Measurements from ENCODE around the gene LHX2. TPM values are rescaled to one million over a fixed set of nuclear protein-coding genes. Genes with fewer than 3 reads are reported as not detected.
"Not testable (repeated sequence)": the region's sequence is repeated elsewhere in the genome, so short reads cannot be mapped to it uniquely, and the experiment has no call there.

LHX2 gene
- total RNA-seq, 2 donors from 2014 or later, result not detected

DNA sequence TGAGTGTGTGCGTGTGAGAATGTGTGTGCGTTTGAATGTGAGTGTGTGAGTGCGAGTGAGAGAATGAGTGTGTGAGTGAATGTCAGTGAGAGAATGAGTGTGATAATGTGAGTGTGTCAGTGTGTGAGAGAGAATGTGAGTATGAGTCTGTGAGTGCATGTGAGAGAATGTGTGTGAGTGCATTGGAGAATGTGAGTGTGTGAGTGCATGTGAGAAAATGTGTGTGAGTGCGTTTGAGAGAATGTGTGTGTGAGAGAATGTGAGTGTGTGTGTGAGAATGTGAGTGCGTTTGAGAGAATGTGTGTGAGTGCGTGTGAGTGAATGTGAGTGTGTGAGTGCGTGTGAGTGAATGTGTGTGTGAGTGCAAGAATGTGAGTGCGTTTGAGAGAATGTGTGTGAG is 39.0 kb upstream of the LHX2 start:
- Histone ChIP-seq H3K9me3 (no peaks in the 10 kb centered on the region), H3K36me3 (no peaks in the 10 kb centered on the region), H3K4me1 (ENCODE audit: control insufficient read depth in 1 of 2, low read depth in 2 of 2) (no peaks in the 10 kb centered on the region), H3K4me3 (no peak overlapping the region), H3K27me3 (replicated peaks; ENCODE audit: insufficient read depth) (no peaks in the 10 kb centered on the region), H3K27ac (no peak overlapping the region)
- DNase-seq (ENCODE audit: low spot score), result no peak
- ATAC-seq (ENCODE audit: insufficient number of reproducible peaks, low FRiP score, low read depth), result no peak
- TF ChIP-seq, protein P1, sequence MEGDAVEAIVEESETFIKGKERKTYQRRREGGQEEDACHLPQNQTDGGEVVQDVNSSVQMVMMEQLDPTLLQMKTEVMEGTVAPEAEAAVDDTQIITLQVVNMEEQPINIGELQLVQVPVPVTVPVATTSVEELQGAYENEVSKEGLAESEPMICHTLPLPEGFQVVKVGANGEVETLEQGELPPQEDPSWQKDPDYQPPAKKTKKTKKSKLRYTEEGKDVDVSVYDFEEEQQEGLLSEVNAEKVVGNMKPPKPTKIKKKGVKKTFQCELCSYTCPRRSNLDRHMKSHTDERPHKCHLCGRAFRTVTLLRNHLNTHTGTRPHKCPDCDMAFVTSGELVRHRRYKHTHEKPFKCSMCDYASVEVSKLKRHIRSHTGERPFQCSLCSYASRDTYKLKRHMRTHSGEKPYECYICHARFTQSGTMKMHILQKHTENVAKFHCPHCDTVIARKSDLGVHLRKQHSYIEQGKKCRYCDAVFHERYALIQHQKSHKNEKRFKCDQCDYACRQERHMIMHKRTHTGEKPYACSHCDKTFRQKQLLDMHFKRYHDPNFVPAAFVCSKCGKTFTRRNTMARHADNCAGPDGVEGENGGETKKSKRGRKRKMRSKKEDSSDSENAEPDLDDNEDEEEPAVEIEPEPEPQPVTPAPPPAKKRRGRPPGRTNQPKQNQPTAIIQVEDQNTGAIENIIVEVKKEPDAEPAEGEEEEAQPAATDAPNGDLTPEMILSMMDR (IDR thresholded peaks at IDR 0.05), result no peak

DNA sequence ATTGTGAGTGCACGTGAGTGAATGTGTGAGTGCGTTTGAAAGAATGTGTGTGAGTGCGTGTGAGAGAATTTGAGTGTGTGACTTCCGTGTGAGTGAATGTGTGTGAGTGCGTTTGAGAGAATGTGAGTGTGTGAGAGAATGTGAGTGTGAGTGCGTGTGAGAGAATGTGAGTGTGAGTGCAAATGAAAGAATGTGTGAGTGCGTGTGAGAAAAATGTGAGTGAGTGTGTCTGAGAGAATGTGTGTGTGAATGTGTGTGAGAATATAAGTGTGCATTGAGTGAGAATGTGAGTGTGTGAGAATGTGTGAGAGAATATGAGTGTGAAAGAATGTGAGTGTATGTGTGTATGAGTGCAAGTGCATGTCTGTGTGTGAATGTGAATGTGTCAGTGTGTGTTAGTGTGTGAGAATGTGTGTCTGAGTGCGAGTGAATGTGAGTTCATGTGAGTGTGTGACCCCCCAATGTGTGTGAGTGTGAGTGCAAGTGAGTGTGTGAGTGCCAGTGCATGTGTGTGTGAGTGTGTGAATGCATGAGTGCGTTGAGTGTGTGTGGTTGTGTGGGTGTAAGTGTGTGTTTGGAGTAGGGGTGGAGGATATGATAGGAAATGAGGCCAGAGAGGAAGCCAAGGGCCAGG is 37.9 kb upstream of the LHX2 start:
- no peaks in the 10 kb centered on the region for H3K27me3 ChIP-seq (replicated peaks; ENCODE audit: insufficient read depth)
- H3K9me3 ChIP-seq, result no peaks in the 10 kb centered on the region
- ATAC-seq (ENCODE audit: insufficient number of reproducible peaks, low FRiP score, low read depth) (no peak), DNase-seq (ENCODE audit: low spot score) (no peak)
- H3K27ac ChIP-seq, result no peak overlapping the region
- TF ChIP-seq, protein P1 (IDR thresholded peaks at IDR 0.05), result no peak
- H3K4me3 ChIP-seq, result no peak overlapping the region
- no peaks in the 10 kb centered on the region for H3K36me3 ChIP-seq
- H3K4me1 ChIP-seq (ENCODE audit: control insufficient read depth in 1 of 2, low read depth in 2 of 2), result no peaks in the 10 kb centered on the region

DNA sequence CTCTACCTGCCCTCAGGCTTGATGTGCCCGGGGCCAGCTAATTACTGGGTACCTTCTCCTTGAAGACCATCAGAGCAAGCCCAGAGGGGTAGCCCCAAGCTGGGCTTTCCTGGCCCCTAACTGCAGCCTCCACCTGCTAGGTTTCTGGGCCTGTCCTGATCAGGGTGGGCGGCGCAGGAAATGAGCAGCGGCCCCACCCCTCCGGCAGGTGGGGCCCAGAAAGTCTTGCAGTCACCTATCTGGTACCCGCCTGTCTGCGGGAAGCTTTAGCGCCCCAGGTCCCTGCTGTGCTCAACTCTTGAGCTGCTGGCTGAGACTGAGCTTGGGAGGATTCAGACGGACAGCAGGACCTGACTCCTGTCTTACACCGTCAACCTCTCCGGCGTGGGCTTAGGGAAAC is 37.1 kb upstream of the LHX2 start:
- H3K27ac ChIP-seq, result no peak overlapping the region
- ATAC-seq (ENCODE audit: insufficient number of reproducible peaks, low FRiP score, low read depth), result no peak
- no peak overlapping the region for H3K4me3 ChIP-seq
- H3K27me3 ChIP-seq (replicated peaks; ENCODE audit: insufficient read depth), result no peaks in the 10 kb centered on the region
- H3K9me3 ChIP-seq, result no peaks in the 10 kb centered on the region
- no peak for DNase-seq (ENCODE audit: low spot score)
- H3K4me1 ChIP-seq (ENCODE audit: control insufficient read depth in 1 of 2, low read depth in 2 of 2), result no peaks in the 10 kb centered on the region
- no peaks in the 10 kb centered on the region for H3K36me3 ChIP-seq
- TF ChIP-seq, protein P1 (IDR thresholded peaks at IDR 0.05), result no peak

DNA sequence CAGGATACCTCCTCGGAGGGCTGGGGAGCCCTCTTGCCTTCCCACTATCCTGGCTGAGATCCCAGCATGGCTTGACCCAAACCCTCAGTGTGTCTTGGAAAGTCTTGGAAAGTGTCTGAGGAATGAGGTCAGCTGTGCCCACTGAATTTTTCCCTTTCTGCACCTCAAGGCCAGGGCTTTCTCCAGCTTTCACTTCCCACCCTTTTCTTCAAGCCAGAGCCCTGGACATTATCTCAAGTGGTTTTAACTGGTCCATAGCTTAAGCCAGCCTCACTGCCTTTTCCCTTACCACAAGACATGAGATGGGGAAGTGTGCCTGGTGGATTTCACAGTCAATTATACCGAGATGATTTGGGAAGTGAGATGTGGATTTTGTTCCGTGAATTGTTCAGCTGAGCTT is 35.7 kb upstream of the LHX2 start:
- Histone ChIP-seq H3K27ac (no peak overlapping the region), H3K36me3 (no peaks in the 10 kb centered on the region), H3K9me3 (no peaks in the 10 kb centered on the region), H3K4me3 (no peak overlapping the region), H3K27me3 (replicated peaks; ENCODE audit: insufficient read depth) (no peaks in the 10 kb centered on the region), H3K4me1 (ENCODE audit: control insufficient read depth in 1 of 2, low read depth in 2 of 2) (no peaks in the 10 kb centered on the region)
- ATAC-seq (ENCODE audit: insufficient number of reproducible peaks, low FRiP score, low read depth), result no peak
- no peak for DNase-seq (ENCODE audit: low spot score)
- TF ChIP-seq, protein P1 (IDR thresholded peaks at IDR 0.05), result no peak

DNA sequence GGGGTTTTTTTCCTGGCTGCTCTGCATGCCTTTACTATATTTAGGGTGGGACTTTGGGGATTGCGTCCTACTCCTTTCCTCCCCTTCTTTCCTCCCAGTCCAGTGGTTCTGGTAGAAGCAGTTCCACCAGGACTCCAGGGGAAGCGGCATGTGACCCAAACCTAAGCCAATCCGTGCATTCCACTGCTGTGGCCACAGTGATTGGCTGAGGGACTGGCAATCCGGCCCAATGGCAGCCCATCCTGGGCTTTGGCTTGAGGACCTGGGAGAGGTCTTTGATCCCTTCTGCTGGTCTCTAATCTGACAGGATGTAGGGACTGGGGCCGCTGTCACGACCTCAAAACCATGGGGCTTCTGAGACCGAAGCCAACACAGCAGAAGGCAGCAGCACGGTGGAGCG is 35.0 kb upstream of the LHX2 start:
- not testable (repeated sequence) for H3K4me3 ChIP-seq; DNase-seq (ENCODE audit: low spot score); H3K9me3 ChIP-seq; H3K36me3 ChIP-seq; ATAC-seq (ENCODE audit: insufficient number of reproducible peaks, low FRiP score, low read depth); H3K4me1 ChIP-seq (ENCODE audit: control insufficient read depth in 1 of 2, low read depth in 2 of 2); H3K27ac ChIP-seq; H3K27me3 ChIP-seq (replicated peaks; ENCODE audit: insufficient read depth)

DNA sequence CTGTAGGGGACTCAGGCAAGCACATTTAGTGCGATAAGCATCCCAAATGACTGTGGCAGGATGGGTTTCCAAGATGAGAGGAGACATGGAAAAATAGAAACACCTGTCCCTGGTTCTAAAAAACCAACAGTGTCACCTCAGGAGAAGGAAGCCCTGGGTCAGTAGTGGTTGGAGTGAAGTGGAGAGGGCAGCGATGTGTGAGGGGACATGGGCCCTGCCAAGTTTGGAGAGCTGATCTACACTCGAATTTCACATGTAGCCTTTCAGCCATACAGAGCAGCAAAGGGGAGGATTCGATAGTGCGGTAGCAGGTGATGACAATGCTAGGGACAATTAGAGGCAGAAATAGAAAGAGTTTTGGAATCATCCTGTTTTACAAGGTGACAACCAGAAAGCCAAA is 32.6 kb upstream of the LHX2 start:
- Histone ChIP-seq H3K4me3 (no peak overlapping the region), H3K36me3 (no peaks in the 10 kb centered on the region), H3K27ac (no peak overlapping the region), H3K27me3 (replicated peaks; ENCODE audit: insufficient read depth) (no peaks in the 10 kb centered on the region), H3K9me3 (no peaks in the 10 kb centered on the region), H3K4me1 (ENCODE audit: control insufficient read depth in 1 of 2, low read depth in 2 of 2) (no peaks in the 10 kb centered on the region)
- DNase-seq (ENCODE audit: low spot score), result no peak
- ATAC-seq (ENCODE audit: insufficient number of reproducible peaks, low FRiP score, low read depth), result no peak
- TF ChIP-seq, protein P1 (IDR thresholded peaks at IDR 0.05), result no peak

Data from thoracic aorta (tissue), 2 donors.